Kidney (tissue), 14 donors: ENCODE measurements around the gene DCAF11. TPM values are rescaled to one million over a fixed set of nuclear protein-coding genes. Genes with fewer than 3 reads are reported as not detected.

ENCODE experiments used
- DNase-seq, 5 donors: peaks; one replicate each; pipeline ENCODE4 v3.0.0-alpha.2; 2013 to 2020
- FAIRE-seq: peaks from 2 replicates; lab custom pipeline; 2012; peaks lifted over from hg19 to GRCh38; lab: Jason Lieb, UNC
- H3K27ac ChIP-seq, 2 donors: one replicate each; pipeline ENCODE4 v1.7.0; 2013; ENCODE audit warnings: low read depth in 2 of 2, low read length in 2 of 2, inconsistent platforms in 1 of 2
- H3K27me3 ChIP-seq: one replicate; pipeline ENCODE4 v1.7.1; 2013; ENCODE audit warnings: low read length, inconsistent platforms; ENCODE audit not compliant: control insufficient read depth, insufficient read depth
- H3K36me3 ChIP-seq, 3 donors: one replicate each; pipeline versions ENCODE4 v1.7.0 to v1.7.1; 2013; ENCODE audit warnings: low read length in 3 of 3, control low read depth in 1 of 3, inconsistent platforms in 1 of 3; ENCODE audit not compliant: insufficient read depth in 3 of 3, control insufficient read depth in 2 of 3
- H3K4me1 ChIP-seq, 3 donors: one replicate each; pipeline versions ENCODE4 v1.7.0 to v1.7.1; 2013; ENCODE audit warnings: low read length in 3 of 3, inconsistent platforms in 1 of 3, low read depth in 1 of 3; ENCODE audit not compliant: control insufficient read depth in 2 of 3, insufficient read depth in 2 of 3
- H3K4me3 ChIP-seq, 3 donors: one replicate each; pipeline versions ENCODE4 v1.7.0 to v1.8.1; 2013; ENCODE audit warnings: low read length in 3 of 3, control low read depth in 1 of 3, inconsistent platforms in 1 of 3
- H3K9ac ChIP-seq, 3 donors: one replicate each; pipeline versions ENCODE4 v1.7.0 to v1.7.1; 2013; ENCODE audit warnings: low read length in 3 of 3, control low read depth in 1 of 3, inconsistent platforms in 1 of 3
- H3K9me3 ChIP-seq, 3 donors: one replicate each; pipeline versions ENCODE4 v1.7.0 to v1.7.1; 2013; ENCODE audit warnings: low read length in 3 of 3, control low read depth in 1 of 3, inconsistent platforms in 1 of 3; ENCODE audit not compliant: control insufficient read depth in 2 of 3, insufficient read depth in 1 of 3
- intact Hi-C: fragments of 100-400 bp; cut with DNase I; formaldehyde crosslinking; loops from one replicate; pipeline ENCODE4 v1.11.1; 2022
- polyA plus RNA-seq: library from polyadenylated mRNA; stranded (reverse); fragments of 350-450 nt; fragmentation: Illumina TruSeq; extraction: RNeasy Lipid Tissue Mini Kit (QIAGEN cat#74804); gene quantifications from one replicate; pipeline ENCODE4 v1.2.3, GENCODE V29; 2014; ENCODE audit warnings: low read depth, low replicate concordance; ENCODE audit not compliant: insufficient read depth
- total RNA-seq: library from RNA; stranded (reverse); fragmentation: NEBNext Ultra II Directional; extraction: Animal tissue kit (Norgen Biotek cat#: 25700); gene quantifications from one replicate; pipeline ENCODE4 v1.2.1, GENCODE V29; 2021
- TF ChIP-seq, protein P1 (sequence below): IDR thresholded peaks from 3 replicates; pipeline ENCODE4 v1.5.1; 2012; ENCODE audit warnings: mild to moderate bottlenecking, moderate library complexity, borderline replicate concordance; ENCODE audit not compliant: insufficient read depth; ENCODE audit errors: extremely low read depth
- donor health status: control.
- donor health status: control.
- donor health status: control.
- donor health status: control.
- donor health status: control.
- donor health status: DM: yes; HTN: yes; CAD: no.
- donor health status: Normal renal cell carcinoma (clear cell type).

The DCAF11 gene
- total and polyA plus RNA-seq, 2 donors from 2014 or later = 69.4 to 81.1 TPM

GRCh38 chr14:24080142-24080530 is 34.4 kb upstream of the DCAF11 start:
- Histone ChIP-seq H3K9me3 (no peaks in the 10 kb centered on the region), H3K9ac (peak overlapping the region in 1 of 3 donors; percentile 66), H3K4me3 (no peak overlapping the region), H3K36me3 (no peaks in the 10 kb centered on the region), H3K27me3 (no peaks in the 10 kb centered on the region), H3K4me1 (peaks cover 3 to 5% (median 5%) of the 10 kb centered on the region in 3 donors), H3K27ac (no peak overlapping the region)
- TF ChIP-seq, protein P1, sequence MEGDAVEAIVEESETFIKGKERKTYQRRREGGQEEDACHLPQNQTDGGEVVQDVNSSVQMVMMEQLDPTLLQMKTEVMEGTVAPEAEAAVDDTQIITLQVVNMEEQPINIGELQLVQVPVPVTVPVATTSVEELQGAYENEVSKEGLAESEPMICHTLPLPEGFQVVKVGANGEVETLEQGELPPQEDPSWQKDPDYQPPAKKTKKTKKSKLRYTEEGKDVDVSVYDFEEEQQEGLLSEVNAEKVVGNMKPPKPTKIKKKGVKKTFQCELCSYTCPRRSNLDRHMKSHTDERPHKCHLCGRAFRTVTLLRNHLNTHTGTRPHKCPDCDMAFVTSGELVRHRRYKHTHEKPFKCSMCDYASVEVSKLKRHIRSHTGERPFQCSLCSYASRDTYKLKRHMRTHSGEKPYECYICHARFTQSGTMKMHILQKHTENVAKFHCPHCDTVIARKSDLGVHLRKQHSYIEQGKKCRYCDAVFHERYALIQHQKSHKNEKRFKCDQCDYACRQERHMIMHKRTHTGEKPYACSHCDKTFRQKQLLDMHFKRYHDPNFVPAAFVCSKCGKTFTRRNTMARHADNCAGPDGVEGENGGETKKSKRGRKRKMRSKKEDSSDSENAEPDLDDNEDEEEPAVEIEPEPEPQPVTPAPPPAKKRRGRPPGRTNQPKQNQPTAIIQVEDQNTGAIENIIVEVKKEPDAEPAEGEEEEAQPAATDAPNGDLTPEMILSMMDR = no peak
- DNase-seq (no peak), FAIRE-seq (no peak)
- intact Hi-C loops = no loop called here

DNA sequence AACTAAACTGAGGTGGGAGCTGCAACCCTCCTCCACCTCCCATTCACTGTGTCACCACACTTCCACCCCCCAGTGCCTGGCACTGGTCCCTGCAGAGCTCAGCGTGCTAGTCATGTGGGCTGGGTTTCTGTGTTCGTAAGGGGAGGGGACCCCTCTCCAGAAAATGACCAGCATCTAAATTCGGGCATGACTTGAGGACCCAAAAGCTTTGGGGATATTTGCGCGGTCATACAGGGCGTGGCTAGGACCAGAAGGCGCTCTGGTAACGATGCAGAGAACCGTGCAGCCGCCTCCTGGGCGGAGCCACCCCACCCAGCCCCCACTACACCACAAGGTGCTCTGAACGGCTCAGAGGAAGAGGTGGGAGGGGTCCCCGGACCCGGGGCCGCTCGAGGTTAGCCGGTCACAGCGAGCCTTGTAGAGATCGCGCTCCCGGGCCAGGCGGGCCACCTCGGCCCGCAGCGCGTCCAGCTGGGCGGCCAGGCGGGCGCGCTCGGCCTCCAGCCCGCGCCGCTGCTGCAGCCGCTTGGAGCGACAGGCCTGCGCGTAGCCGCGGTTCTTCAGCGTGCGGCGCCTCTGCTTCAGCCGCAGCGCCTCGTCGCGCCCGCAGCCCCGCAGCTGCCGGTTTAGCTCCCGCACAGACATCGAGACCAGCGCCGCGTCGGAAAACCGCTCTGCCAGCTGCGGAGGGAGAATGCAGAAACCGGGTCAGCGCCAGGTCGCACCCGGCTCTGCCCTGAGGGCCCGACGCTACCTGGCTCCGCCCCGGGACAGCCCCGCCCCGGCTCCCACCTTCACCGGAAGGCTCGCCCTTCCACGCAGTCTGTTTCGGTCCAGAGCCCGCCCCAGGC is 33.5 kb upstream of the DCAF11 start:
- Histone ChIP-seq H3K4me3 (peak overlapping the region; percentile 35 to 56 (median 52)), H3K36me3 (no peaks in the 10 kb centered on the region), H3K27me3 (no peaks in the 10 kb centered on the region), H3K9me3 (no peaks in the 10 kb centered on the region), H3K9ac (peak overlapping the region in 1 of 3 donors; percentile 66), H3K27ac (peak overlapping the region; percentile 32 to 76), H3K4me1 (peaks cover 3 to 5% (median 5%) of the 10 kb centered on the region in 3 donors)
- intact Hi-C loops = no loop called here
- DNase-seq = peak; percentile 51 to 90 (median 61)
- FAIRE-seq = no peak
- TF ChIP-seq, protein P1 = no peak

DNA sequence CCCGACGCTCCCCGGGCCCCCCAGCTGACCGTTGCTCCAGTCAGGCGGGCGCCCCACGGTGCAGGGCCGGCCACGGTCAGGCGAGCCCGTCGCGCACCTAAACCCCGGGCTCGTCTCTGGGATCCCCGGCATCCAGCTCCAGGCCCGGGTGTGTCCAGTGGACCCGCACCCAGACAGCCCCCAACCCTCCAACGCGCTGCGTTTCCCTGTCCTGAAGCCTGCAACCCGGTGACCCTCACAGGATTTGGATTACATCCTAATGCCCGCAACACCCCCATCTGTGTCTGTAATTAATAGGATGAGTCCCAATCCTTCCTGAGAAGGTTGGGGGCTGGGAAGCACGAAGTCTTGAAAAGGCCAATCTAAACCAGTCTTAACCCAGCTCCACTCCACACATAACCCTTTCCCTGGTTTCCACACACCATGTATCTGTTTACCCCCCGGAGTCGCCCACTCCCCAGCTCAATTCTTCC is 32.8 kb upstream of the DCAF11 start:
- Histone ChIP-seq H3K9me3 (no peaks in the 10 kb centered on the region), H3K4me3 (peak overlapping the region in 1 of 3 donors; percentile 56), H3K36me3 (no peaks in the 10 kb centered on the region), H3K27ac (peak overlapping the region in 1 of 2 donors; percentile 57), H3K9ac (peak overlapping the region in 1 of 3 donors; percentile 9), H3K4me1 (peaks cover 3 to 5% (median 5%) of the 10 kb centered on the region in 3 donors), H3K27me3 (no peaks in the 10 kb centered on the region)
- FAIRE-seq = no peak
- TF ChIP-seq, protein P1 = no peak
- intact Hi-C loops = no loop called here
- DNase-seq = peak in 2 of 5 donors; percentile 15 to 22
